ENCODE data around the gene CRYGN.

The CRYGN gene

DNA sequence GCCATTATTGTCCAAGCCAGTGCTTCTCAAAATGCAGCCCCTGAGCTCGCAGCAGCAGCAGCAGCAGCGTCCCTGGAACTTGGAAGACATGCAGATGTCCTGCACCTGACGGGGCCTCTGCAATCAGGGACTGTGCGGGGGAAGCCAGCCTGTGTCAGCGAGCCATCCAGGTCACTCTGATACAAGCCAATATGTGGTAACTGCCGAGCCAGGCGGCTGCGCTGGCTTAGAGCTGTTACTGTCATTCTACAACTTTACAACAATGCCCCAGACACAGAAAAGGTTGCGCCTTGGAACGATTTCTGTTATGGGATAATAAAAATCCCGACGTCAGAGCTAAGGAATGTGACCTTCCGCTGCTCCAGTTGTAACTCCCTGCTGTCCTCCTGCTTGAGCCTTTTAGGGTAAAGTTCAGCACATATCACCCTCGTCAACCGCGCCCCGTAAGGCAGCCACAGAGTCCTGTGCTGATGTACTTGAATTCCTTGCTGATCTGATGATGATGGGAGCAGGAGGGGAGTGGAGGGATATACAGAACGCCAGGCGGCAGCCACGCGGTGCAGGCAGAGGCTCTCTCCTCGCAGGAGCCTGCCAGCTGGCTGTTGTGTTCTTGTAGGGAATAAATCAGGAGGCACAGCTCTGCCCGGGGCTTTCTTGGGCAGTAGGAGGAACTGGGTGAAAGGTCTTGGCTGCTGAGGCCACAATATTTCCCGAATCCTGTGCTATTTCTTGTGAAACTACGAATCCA lies 20.0 kb upstream of the CRYGN start:
- no peak for DNase-seq

GRCh38 chr7:151457534-151457933 lies 17.6 kb upstream of the CRYGN start:
- no peak for DNase-seq

GRCh38 chr7:151456782-151457181 lies 16.8 kb upstream of the CRYGN start:
- no peak for DNase-seq

DNA sequence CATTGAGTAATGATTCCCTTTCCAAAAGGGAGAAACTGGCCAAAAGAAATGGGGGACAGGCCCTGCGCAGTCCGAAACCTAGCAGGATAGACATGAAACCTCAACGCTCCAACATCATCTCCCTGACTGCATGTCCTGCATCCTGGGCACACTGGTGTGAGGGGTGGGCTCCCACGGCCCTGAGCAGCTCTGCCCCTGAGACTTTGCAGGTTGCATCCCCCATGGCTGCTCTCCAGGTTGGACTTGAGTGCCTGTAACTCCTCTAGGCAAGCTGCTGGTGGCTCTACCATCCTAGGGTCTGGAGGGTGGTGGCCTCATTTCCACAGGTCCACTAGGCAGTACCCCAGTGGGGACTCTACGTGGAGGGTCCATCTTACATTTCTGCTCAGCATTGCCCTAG lies 16.3 kb upstream of the CRYGN start:
- no peak for DNase-seq

GRCh38 chr7:151455690-151456089 lies 15.7 kb upstream of the CRYGN start:
- DNase-seq = no peak

DNA sequence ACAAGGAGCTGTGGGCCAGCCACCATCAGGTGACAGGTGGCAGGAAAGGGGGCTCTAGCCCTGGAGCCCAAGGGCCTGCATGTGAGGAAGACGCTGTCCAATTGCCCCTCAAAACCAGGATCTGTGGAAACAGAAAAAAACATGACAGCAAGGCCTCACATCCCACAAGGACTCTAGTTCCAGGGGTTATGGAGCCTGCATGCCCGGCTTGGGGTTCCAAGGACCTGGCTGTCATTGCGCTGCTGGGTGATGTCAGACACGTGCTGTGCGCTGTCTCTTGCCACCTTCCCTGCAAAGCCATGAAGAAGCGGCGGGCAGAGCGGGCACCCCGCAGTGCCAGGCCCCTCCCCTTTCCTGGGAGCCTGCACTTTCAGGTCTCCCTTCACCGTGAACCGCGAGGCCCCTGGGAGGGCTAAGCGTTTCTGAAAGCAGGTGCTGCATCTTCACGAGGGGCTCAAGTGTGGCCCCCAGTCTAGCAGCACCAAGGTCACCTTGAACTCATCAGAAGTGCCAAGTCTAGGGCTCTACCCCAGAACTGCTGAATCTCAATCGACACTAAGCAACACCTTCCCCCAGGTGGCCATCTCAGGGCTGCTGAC lies 15.1 kb upstream of the CRYGN start:
- no peak for DNase-seq

- DNase-seq = no peak
Observed at GRCh38 chr7:151454305-151454704, 14.4 kb upstream of the CRYGN start.

GRCh38 chr7:151453326-151453791 lies 13.4 kb upstream of the CRYGN start:
- DNase-seq = no peak

DNA sequence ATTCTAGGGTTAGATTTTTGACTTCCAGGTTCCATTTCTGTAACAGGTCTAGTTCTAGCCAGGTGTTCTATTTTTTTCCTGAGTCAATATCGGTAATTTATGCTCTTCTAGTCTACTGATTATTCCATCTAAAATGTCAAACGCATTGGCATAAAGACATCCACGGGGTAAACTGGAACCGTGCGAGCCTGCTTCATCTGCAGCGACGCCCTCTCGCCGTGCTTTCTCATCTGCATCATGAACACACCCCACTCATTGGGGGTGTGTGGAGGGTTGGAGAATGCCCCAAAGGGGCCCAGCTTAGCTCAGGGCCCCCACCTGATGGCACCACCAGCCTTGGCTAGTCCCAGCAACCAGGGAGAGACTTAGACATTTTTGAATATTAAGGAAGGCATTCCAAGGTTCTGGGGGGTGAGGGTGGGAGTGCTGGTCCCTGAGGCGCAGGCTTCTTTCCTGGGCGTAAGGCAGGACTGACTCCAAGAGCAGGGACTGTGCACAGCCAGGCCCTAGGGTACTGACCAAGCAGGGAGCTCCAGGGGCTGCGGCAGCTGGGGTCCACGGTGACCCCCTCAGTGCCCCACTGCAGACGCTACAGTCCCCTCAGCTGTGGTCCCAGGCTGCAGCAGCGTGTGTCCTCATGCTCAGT lies 12.9 kb upstream of the CRYGN start:
- DNase-seq = no peak

DNA sequence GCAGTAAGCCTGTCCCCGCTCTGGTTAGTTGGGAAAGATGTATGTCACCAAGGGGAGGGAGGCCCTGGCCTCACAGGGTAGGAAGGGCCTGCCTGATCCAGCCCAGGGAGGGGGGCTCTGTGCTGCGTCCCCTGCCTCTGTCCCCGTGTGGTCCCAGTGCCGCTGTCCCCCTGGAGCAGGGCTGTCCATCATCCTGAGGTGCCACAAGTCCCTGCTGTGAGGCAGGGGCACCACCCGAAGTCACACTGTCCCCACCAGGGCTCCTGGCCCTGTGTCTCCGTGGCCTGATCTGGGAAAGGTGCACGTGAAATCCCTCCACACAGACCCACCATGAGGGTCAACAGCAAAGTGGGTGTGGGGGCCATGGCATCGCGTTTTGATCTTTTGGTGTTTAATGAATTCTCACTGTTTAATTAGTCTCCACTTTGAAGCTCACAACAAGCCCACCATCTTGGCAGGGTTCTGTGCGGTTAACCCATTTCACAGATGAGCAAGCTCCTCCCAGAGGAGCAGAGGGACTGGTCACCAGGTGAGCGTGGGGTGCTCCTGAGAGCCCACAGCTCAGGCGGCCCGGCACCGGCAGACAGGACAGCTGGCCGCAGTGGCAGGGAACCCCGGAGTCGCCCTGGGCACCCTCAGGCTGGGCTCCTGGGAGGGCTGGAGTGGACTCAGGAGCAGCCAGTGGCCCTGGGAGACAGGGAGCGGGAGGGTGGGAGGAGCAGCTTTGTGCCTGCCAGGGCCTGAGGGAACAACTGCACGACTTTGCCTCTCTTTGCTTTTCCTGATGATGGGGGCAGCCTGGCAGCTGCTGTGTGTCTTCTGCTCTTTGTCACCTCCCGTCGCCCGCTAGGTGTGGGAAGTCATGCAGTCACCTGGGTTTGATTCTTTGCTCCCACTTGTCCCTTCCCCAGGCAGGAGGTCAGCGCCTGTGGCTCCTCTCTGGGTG lies 12.0 kb upstream of the CRYGN start:
- no peak for DNase-seq

DNA sequence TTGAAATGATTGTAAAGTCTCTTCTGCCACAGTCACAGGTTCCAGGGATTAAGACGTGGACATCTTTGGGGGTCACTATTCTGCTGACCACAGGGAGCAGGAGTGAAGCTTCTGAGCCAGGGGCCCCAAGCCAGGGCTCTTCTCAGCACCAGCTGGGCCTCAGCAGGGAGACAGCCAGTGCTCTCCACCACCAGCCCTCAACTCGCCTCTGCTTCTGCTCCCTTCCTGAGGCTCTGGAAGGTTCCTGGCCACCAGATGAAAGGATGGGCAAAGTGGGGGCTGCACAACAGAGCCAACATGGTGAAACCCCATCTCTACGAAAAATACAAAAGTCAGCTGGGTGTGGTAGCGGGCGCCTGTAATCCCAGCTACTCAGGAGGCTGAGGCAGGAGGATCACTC lies 11.2 kb upstream of the CRYGN start:
- DNase-seq = no peak

- DNase-seq = no peak
Observed at GRCh38 chr7:151449990-151450389, 10.0 kb upstream of the CRYGN start.

DNA sequence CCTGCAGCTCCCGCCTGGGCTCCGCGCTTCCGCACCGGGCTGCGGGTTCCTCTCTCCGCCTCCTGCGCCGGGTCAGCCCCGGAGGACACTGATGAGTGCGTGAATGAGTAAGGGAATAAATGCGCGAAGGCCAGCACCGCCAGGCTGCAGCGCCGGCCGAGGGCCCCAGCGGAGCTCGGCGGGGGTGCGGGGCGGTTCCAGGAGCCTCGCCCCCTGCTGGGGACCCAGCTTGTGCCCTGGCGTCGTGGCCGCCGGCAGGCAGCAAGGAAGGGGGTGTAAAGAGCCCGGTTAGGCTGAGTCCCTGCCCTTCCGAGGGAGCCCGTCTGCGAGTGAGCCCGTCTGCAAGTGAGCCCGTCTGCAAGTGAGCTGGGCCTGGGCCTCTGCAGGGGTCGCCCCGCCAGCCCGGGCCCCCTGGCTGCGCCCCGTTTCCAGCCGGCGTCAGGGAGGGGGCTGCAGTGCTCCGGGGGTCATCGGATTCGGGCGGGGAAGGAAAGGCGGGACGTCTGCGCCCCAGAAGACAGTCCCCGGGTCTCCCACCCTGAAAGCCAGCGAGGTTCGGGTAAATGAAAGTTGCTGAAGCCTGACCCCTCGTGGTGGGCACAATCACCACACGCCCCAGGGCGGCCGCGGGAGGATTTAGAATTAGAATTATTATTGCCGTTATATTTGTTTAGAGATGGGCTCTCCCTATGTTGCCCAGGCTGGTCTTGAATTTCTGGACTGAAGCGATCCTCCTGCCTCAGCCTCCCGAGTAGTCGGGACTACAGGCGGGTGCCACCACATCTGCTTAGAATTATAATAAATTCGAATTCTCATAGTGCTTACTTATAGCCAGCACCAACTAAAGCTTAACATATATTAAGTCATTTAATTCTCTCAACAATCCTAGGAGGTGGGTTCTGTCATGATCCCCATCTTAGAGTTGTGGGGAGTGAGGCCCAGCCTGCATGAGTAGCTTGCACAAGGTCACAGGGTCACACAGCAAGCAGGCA lies 8.6 kb upstream of the CRYGN start:
- no peak for DNase-seq

DNA sequence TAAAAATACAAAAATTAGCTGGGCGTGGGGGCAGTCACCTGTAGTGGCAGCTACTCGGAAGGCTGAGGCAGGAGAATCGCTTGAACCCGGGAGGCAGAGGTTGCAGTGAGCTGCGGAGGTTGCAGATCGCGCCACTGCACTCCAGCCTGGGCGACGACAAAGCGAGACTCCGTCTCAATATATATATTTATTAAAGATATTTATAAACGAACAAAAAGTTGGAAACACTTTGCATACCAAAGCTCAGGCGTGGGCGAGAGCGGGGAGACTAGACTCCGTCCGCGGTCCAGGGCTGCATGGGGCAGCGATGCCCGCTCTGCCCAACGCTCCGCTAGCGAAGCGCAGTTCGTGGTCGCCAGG lies 7.9 kb upstream of the CRYGN start:
- no peak for DNase-seq

GRCh38 chr7:151447312-151447711 lies 7.4 kb upstream of the CRYGN start:
- no peak for DNase-seq

GRCh38 chr7:151446412-151446811 lies 6.5 kb upstream of the CRYGN start:
- DNase-seq = no peak

- DNase-seq = no peak
Observed at GRCh38 chr7:151444632-151445031, 4.7 kb upstream of the CRYGN start.

DNA sequence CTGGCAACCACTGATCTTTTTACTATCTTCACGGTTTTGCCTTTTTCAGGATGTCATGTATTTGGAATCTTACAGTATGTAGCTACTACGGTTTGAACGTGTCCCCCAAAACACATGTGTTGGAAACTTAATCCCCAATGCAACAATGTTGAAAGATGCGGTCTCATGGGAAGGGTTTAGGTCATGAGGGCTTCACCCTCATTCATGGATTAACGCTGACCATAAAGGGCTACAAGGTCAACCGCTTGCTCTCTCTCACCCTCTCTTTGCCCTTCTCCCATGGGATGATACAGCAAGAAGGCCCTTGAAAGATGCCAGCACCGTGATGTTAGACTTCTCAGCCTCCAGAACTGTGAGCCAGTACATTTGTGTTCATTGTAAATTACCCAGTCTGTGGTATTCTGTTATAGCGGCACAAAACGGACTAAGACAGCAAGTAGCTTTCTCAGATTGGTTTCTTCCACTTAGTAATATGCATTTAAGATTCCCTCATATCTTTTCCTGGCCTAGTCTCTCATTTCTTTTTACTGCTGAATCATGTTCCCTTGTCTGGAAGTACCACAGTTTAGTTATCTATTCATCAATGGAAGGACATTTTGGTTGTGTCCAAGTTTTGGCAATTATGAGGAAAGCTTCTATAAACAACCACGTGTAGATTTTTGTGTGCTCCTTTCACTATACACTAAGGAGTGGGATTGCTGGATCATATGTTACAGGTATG lies 3.0 kb upstream of the CRYGN start:
- no peak for DNase-seq

- DNase-seq = no peak
Observed at GRCh38 chr7:151440799-151441445, 981 bp upstream of the CRYGN start.

DNA sequence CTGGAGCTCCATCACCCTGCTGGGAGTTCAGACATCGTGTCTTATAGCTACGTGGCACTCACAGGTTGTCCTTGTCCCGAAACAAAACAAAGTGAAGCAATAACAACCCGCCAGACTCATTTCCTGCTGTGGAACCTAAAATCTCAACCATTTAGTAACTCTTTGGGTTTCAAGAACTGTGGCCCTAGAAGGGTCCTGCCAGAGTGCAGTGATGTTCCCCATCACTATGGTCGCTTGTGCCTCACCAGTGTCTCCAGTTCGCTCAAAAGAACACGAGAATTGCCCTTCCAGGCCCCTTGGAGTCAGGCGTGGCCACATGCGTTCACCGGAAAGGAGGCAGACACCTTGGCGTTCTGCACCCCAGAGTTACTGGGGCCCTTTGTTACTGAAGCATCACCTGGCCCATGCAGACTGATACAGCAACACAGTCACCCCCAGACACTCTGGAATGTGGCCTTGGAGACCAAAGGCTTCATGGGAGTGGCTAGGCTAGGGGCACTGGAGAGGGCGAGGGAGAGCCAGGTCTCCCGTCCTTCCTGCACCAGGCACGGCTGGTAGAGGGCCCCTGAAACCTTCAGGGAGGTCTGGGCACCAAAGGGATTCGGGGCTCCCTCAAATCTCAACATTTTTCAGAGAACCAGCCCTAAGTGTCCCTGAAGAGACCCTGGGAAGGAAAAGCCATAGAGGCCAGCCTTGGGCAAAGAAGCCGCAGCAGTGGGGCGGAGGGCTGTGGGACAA lies 908 bp downstream of the CRYGN start:
- no peak for DNase-seq
